Measurements from ENCODE around the gene ITGB4.

Gene ITGB4

GRCh38 chr17:75764711-75765421 lies 43.6 kb downstream of the ITGB4 start, which contains the start of gene GALK1:
TSS of gene GALK1 (minus strand) at chr17:75765192. CDS start at chr17:75765136, 56 bp downstream.
- H3K4me1 Mint-ChIP-seq (ENCODE audit: low read depth in 2 of 2): peaks cover 8 to 17% of the 10 kb centered on the region in 2 donors
- no peaks in the 10 kb centered on the region for H3K27me3 Mint-ChIP-seq
- H3K27ac Mint-ChIP-seq: peak within 1 kb of the TSS; percentile 44 to 59
- H3K9me3 Mint-ChIP-seq: no peaks in the 10 kb centered on the region
- ATAC-seq (replicated peaks) (peak; percentile 95), DNase-seq (peak in 2 of 3 experiments; percentile 53 to 62)
- no peaks in the 10 kb centered on the region for H3K36me3 Mint-ChIP-seq (ENCODE audit: insufficient read depth)
- H3K4me3 Mint-ChIP-seq: peak within 1 kb of the TSS; percentile 72 to 80

GRCh38 chr17:75765981-75766380 lies 44.7 kb downstream of the ITGB4 start:
- no peak for DNase-seq
- H3K36me3 Mint-ChIP-seq (ENCODE audit: insufficient read depth): no peaks in the 10 kb centered on the region
- no peak for ATAC-seq (replicated peaks)
- H3K4me3 Mint-ChIP-seq: peak overlapping the region; percentile 72 to 80
- no peaks in the 10 kb centered on the region for H3K27me3 Mint-ChIP-seq
- no peaks in the 10 kb centered on the region for H3K9me3 Mint-ChIP-seq
- no peak overlapping the region for H3K27ac Mint-ChIP-seq
- H3K4me1 Mint-ChIP-seq (ENCODE audit: low read depth in 2 of 2): peaks cover 8 to 17% of the 10 kb centered on the region in 2 donors

- Mint-ChIP-seq H3K27me3 (no peaks in the 10 kb centered on the region), H3K36me3 (ENCODE audit: insufficient read depth) (peaks cover 4% of the 10 kb centered on the region), H3K27ac (no peak overlapping the region), H3K4me1 (ENCODE audit: low read depth in 2 of 2) (peaks cover 3 to 11% of the 10 kb centered on the region in 2 donors), H3K9me3 (no peaks in the 10 kb centered on the region), H3K4me3 (no peak overlapping the region)
- no peak for ATAC-seq (replicated peaks)
- DNase-seq: no peak
These were observed 46.6 kb downstream of the ITGB4 start for GRCh38 chr17:75767881-75768280.

- H3K4me1 Mint-ChIP-seq (ENCODE audit: low read depth in 2 of 2): peaks cover 0 to 2% of the 10 kb centered on the region in 2 donors
- ATAC-seq (replicated peaks) (no peak), DNase-seq (no peak)
- peaks cover 19% of the 10 kb centered on the region for H3K36me3 Mint-ChIP-seq (ENCODE audit: insufficient read depth)
- H3K4me3 Mint-ChIP-seq: no peak overlapping the region
- H3K27ac Mint-ChIP-seq: no peak overlapping the region
- H3K9me3 Mint-ChIP-seq: no peaks in the 10 kb centered on the region
- no peaks in the 10 kb centered on the region for H3K27me3 Mint-ChIP-seq
These were observed 48.3 kb downstream of the ITGB4 start for GRCh38 chr17:75769536-75769935.

GRCh38 chr17:75771334-75772281 lies 50.3 kb downstream of the ITGB4 start:
- DNase-seq (no peak), ATAC-seq (replicated peaks) (no peak)
- no peak overlapping the region for H3K4me3 Mint-ChIP-seq
- no peak overlapping the region for H3K27ac Mint-ChIP-seq
- no peaks in the 10 kb centered on the region for H3K9me3 Mint-ChIP-seq
- H3K36me3 Mint-ChIP-seq (ENCODE audit: insufficient read depth): peaks cover 40% of the 10 kb centered on the region
- H3K4me1 Mint-ChIP-seq (ENCODE audit: low read depth in 2 of 2): peaks cover 7 to 12% of the 10 kb centered on the region in 2 donors
- no peaks in the 10 kb centered on the region for H3K27me3 Mint-ChIP-seq

- H3K9me3 Mint-ChIP-seq: no peaks in the 10 kb centered on the region
- peak overlapping the region; percentile 60 to 100 for H3K27ac Mint-ChIP-seq
- H3K4me3 Mint-ChIP-seq: no peak overlapping the region
- peaks cover 15 to 26% of the 10 kb centered on the region in 2 donors for H3K4me1 Mint-ChIP-seq (ENCODE audit: low read depth in 2 of 2)
- no peaks in the 10 kb centered on the region for H3K27me3 Mint-ChIP-seq
- peaks cover 57% of the 10 kb centered on the region for H3K36me3 Mint-ChIP-seq (ENCODE audit: insufficient read depth)
- no peak for ATAC-seq (replicated peaks)
- no peak for DNase-seq
These were observed 52.0 kb downstream of the ITGB4 start for GRCh38 chr17:75773121-75773807.

- peak overlapping the region; percentile 60 to 100 for H3K27ac Mint-ChIP-seq
- no peak for ATAC-seq (replicated peaks)
- no peaks in the 10 kb centered on the region for H3K27me3 Mint-ChIP-seq
- DNase-seq: no peak
- H3K4me3 Mint-ChIP-seq: peak overlapping the region in 1 of 2 donors; percentile 99
- H3K4me1 Mint-ChIP-seq (ENCODE audit: low read depth in 2 of 2): peaks cover 21 to 26% of the 10 kb centered on the region in 2 donors
- H3K9me3 Mint-ChIP-seq: no peaks in the 10 kb centered on the region
- peaks cover 63% of the 10 kb centered on the region for H3K36me3 Mint-ChIP-seq (ENCODE audit: insufficient read depth)
These were observed 52.7 kb downstream of the ITGB4 start for GRCh38 chr17:75773808-75774470.

- H3K27me3 Mint-ChIP-seq: no peaks in the 10 kb centered on the region
- peaks cover 69% of the 10 kb centered on the region for H3K36me3 Mint-ChIP-seq (ENCODE audit: insufficient read depth)
- no peak for ATAC-seq (replicated peaks)
- H3K27ac Mint-ChIP-seq: peak overlapping the region; percentile 99 to 100
- no peak for DNase-seq
- no peaks in the 10 kb centered on the region for H3K9me3 Mint-ChIP-seq
- peaks cover 22 to 27% of the 10 kb centered on the region in 2 donors for H3K4me1 Mint-ChIP-seq (ENCODE audit: low read depth in 2 of 2)
- H3K4me3 Mint-ChIP-seq: peak overlapping the region in 1 of 2 donors; percentile 99
These were observed 53.3 kb downstream of the ITGB4 start for GRCh38 chr17:75774471-75774990.

GRCh38 chr17:75774991-75775668 lies 53.9 kb downstream of the ITGB4 start:
- Mint-ChIP-seq H3K27ac (peak overlapping the region; percentile 99 to 100), H3K4me1 (ENCODE audit: low read depth in 2 of 2) (peaks cover 26 to 33% of the 10 kb centered on the region in 2 donors), H3K36me3 (ENCODE audit: insufficient read depth) (peaks cover 75% of the 10 kb centered on the region), H3K4me3 (peak overlapping the region; percentile 91 to 99), H3K9me3 (no peaks in the 10 kb centered on the region), H3K27me3 (no peaks in the 10 kb centered on the region)
- ATAC-seq (replicated peaks): no peak
- no peak for DNase-seq

GRCh38 chr17:75776386-75777295 lies 55.4 kb downstream of the ITGB4 start:
- DNase-seq (peak in 1 of 3 experiments; percentile 31), ATAC-seq (replicated peaks) (no peak)
- Mint-ChIP-seq H3K27ac (peak overlapping the region; percentile 99 to 100), H3K9me3 (no peaks in the 10 kb centered on the region), H3K4me3 (peak overlapping the region; percentile 91 to 99), H3K4me1 (ENCODE audit: low read depth in 2 of 2) (peaks cover 26 to 33% of the 10 kb centered on the region in 2 donors), H3K27me3 (no peaks in the 10 kb centered on the region), H3K36me3 (ENCODE audit: insufficient read depth) (peaks cover 76% of the 10 kb centered on the region)

GRCh38 chr17:75777296-75777922 lies 56.1 kb downstream of the ITGB4 start:
- Mint-ChIP-seq H3K36me3 (ENCODE audit: insufficient read depth) (peaks cover 72% of the 10 kb centered on the region), H3K27me3 (no peaks in the 10 kb centered on the region)
- no peak for ATAC-seq (replicated peaks)

More at GRCh38 chr17:75777296-75777922, 56.1 kb downstream of the ITGB4 start:
- DNase-seq: peak in 1 of 3 experiments; percentile 10
- Mint-ChIP-seq H3K9me3 (no peaks in the 10 kb centered on the region), H3K27ac (peak overlapping the region; percentile 99 to 100), H3K4me1 (ENCODE audit: low read depth in 2 of 2) (peaks cover 26 to 33% of the 10 kb centered on the region in 2 donors), H3K4me3 (peak overlapping the region; percentile 91 to 99)

Data from effector memory CD8-positive, alpha-beta T cell (primary cell).